GM18505 (cell line): ENCODE results near the gene LCN12.

Experiments
- ATAC-seq: cut with Tn5 transposase; IDR thresholded peaks from one replicate; pipeline ENCODE4 v1.9.1; 2021; ENCODE audit not compliant: unreplicated experiment
- POLR2A ChIP-seq: IDR thresholded peaks from 4 replicates; pipeline ENCODE4 v1.6.1; 2011; ENCODE audit warnings: borderline replicate concordance; ENCODE audit not compliant: insufficient read depth, insufficient read length; ENCODE audit errors: extremely low read depth

Gene LCN12

GRCh38 chr9:136954270-136955083 is 2.4 kb downstream of the LCN12 start:
- no peak for TF ChIP-seq POLR2A
- no peak for ATAC-seq

DNA sequence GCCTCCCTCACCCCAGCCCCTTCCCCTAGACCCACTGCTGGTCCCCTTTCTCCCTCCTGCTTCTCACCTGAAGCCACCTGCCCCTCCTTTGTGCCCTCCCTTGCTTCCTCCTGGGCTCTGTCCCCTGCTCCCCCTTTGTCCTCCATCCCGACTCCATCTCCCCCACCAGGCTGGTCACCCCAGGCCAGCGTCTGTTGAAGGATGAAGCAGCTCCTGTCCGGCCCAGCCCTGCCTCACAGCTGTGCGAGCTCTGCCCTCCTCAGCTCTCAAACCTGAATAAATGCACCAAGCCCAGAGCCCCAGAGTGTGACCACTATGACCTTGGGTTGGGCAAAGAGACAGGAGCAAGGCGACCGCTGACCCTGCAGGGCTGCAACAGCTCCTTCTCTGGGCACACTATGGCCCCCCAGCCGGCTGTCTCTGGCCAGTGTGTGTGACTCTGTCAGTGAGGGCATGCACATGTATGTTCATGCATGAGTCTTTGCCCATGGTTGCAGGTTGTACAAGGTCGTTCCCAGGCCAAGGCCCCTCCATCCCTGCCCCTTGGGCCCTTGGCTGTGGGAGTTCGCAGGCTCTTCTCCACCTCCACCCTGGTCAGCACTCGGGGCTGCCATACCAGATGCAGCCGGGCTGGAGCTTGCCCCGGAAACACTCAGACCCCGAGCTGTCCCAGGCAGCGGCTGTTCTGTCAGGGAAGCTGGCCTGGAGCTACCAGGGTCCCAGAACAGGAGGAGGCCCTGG is 3.3 kb downstream of the LCN12 start:
- no peak for ATAC-seq
- TF ChIP-seq POLR2A: no peak

DNA sequence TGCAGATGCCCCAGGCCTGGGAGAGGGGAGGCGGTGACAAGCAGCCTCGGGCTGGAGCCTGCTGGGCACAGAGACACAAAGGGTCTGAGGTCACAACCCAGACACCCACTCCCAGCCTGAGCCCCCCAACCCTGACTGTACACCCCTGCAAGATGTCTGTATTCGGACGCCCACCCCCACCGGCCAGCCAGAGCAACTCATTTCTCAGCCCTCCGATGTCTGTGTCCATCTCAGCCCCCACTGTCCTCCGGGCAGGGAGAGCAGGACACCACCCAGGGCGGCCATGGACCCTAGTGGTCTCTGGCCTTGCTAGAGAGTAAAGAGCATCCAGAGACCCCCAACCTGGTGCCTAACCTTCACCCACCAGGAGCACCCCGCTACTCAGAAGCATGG is 3.9 kb downstream of the LCN12 start:
- TF ChIP-seq POLR2A: no peak
- no peak for ATAC-seq

GRCh38 chr9:136956604-136957003 is 4.5 kb downstream of the LCN12 start:
- TF ChIP-seq POLR2A: no peak
- ATAC-seq: no peak

GRCh38 chr9:136957461-136957860 is 5.4 kb downstream of the LCN12 start:
- ATAC-seq: no peak
- no peak for TF ChIP-seq POLR2A

DNA sequence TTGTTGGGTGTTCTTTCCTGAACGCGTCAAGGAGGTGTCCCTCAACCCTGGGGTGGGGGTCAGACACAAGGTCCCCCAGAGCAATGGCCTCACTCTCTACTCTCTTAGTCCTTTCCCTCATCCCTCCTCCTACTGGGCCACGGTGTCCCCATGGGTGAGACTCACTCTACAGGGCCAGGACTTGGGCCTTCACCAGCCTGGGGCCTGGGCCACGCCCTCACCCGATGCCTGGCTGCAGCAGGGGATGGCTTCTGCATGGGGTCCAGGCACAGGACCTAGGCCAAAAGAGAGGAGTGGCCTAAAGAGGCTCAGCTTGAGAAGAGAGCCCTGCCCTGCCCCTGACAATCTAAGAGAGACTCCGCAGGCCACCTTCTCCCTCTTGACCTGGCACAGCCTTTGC is 5.8 kb downstream of the LCN12 start:
- no peak for TF ChIP-seq POLR2A
- no peak for ATAC-seq

- ATAC-seq: no peak
These were observed 6.4 kb downstream of the LCN12 start for GRCh38 chr9:136958473-136958872.

DNA sequence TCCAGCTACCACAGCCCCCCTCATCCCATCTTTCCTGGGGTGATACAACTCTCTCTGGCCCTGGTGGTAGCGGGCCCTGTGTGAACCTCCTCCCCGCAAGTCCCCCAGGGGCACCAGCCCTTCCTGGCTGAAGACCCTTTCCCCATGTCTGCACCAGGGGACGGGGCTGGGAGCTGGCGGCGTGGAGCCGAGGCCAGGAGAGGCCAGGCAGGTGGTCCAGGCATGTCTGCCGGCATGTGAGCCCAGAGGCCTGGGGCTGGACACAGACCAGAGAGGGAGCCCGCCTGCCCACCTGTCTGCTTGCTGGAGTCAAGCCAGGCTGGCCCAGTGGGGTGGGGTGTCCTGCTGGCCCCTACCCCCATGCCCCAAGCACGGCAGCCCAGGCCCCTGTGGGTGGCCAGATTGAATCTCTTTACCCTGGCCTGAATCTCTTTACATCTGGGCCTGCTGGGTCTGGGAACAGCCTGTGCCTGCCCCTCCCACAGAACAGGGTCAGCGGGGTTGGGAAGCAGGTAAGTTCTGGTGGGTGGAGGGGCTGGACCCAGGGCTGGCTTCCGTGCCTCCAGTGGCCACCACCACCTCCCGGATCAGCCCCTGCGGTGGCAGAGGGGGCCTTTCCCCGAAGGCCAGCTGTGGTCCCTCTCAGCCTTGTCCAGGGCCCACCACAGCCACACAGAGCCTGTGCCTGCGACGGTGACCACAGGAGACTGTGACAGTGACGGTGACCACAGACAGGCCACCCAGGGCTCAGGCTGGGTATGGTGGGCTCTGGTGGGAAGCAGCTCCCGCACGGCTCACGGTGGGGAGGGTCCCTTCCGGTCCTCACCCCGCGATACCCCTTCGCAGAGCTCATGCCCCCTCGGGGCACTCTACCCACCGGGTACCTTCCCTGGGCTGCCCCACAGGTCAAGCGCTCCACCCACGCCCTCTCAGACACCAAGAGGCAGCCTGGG is 7.1 kb downstream of the LCN12 start:
- TF ChIP-seq POLR2A: no peak

More at GRCh38 chr9:136958473-136958872, 6.4 kb downstream of the LCN12 start:
- no peak for TF ChIP-seq POLR2A

DNA sequence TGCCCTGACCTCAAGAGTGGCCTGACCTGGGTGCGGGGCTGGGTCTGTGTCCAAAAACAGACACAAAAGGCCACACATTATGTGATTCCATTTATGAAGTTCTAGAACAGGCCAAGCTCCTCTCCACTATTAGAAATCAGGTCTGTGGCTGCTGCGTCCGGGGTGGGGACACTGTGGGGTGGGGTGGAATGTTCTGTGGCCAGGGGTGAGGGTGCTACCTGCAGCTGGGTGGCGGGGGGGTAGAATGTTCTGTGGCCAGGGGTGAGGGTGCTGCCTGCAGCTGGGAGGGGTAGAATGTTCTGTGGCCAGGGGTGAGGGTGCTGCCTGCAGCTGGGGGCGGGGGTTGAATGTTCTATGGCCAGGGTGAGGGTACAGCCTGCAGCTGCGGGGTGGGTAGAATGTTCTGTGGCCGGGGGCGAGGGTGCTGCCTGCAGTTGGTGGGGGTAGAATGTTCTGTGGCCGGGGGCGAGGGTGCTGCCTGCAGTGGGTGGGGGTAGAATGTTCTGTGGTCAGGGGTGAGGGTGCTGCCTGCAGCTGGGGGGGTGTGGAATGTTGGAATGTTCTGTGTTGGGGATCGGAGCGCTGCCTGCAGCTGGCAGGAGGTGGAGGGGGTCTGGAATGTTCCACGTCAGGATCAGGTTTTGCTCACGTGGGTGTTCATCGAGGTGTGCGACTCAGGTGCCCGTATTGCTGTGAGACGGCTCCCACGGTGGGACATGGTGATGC is 8.3 kb downstream of the LCN12 start:
- TF ChIP-seq POLR2A: no peak
- ATAC-seq: no peak

More for the DNA sequence above, 7.1 kb downstream of the LCN12 start:
- no peak for ATAC-seq

GRCh38 chr9:136960938-136961275 is 8.8 kb downstream of the LCN12 start:
- ATAC-seq: no peak
- no peak for TF ChIP-seq POLR2A

GRCh38 chr9:136961279-136962065 is 9.4 kb downstream of the LCN12 start:
- ATAC-seq: no peak

DNA sequence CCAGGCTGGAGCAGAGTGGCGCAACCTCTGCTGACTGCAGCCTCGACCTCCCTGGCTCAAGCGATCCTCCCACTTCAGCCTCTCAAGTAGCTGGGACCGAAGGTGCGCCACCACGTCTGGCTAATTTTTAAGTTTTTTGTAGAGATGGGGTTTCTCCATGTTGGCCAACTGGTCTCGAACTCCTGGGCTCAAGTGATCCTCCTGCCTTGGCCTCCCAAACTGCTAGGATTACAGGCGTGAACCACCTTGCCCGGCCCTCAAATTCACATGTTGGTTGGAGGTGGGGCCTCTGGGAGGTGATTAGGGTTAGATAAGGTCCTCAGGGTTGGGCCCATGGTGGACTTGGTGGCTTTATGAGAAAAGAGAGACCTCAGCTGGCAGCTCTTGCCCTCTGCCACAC is 10.1 kb downstream of the LCN12 start:
- ATAC-seq: no peak
- no peak for TF ChIP-seq POLR2A

More at GRCh38 chr9:136961279-136962065, 9.4 kb downstream of the LCN12 start:
- TF ChIP-seq POLR2A: no peak
